ENCODE results near the gene CCDC177. TPM values are rescaled to one million over a fixed set of nuclear protein-coding genes. Genes with fewer than 3 reads are reported as not detected.

The CCDC177 gene
- total RNA-seq, 1 experiment from 2014 or later = 2.1 TPM

GRCh38 chr14:69528143-69528542 is 46.5 kb downstream of the CCDC177 start (continued):
- TF ChIP-seq ZNF263 (CRISPR knock-in tag; IDR thresholded peaks at IDR 0.05; ENCODE audit: low read depth) (no peak), SMAD4 (CRISPR knock-in tag; IDR thresholded peaks at IDR 0.05) (no peak), ZNF423 (CRISPR knock-in tag; IDR thresholded peaks at IDR 0.05) (no peak), ELF4 (CRISPR knock-in tag; IDR thresholded peaks at IDR 0.05; ENCODE audit: low read depth) (no peak), ZNF281 (CRISPR knock-in tag; IDR thresholded peaks at IDR 0.05) (no peak), GABPB1 (CRISPR knock-in tag; IDR thresholded peaks at IDR 0.05) (no peak), IRF1 (CRISPR knock-in tag; IDR thresholded peaks at IDR 0.05) (no peak)

GRCh38 chr14:69527635-69528034 is 47.0 kb downstream of the CCDC177 start:
- DNase-seq (ENCODE audit: low spot score) (no peak), ATAC-seq (no peak)
- Mint-ChIP-seq H3K4me1 (no peaks in the 10 kb centered on the region), H3K27ac (no peak overlapping the region), H3K9me3 (no peaks in the 10 kb centered on the region), H3K27me3 (ENCODE audit: low read depth) (no peaks in the 10 kb centered on the region; the same call in 1 of the 2 replicates), H3K4me3 (no peak overlapping the region), H3K36me3 (no peaks in the 10 kb centered on the region)
- ChIA-PET CTCF (interaction anchor here (0.9 to 3.7 kb wide), 3 partner anchors 21 to 57 kb away, joined by 4 to 20 read pairs (median 17); no protein-coding TSS in a partner anchor), POLR2A (no interaction called here)
- TF ChIP-seq OVOL2 (CRISPR knock-in tag; IDR thresholded peaks at IDR 0.05; ENCODE audit: borderline replicate concordance) (no peak), JUN (CRISPR knock-in tag; IDR thresholded peaks at IDR 0.05) (no peak), MAX (CRISPR knock-in tag; IDR thresholded peaks at IDR 0.05) (no peak), IRF1 (CRISPR knock-in tag; IDR thresholded peaks at IDR 0.05) (no peak), ATF1 (CRISPR knock-in tag; IDR thresholded peaks at IDR 0.05) (no peak), CTCF (IDR thresholded peaks at IDR 0.05) (no peak), ZNF671 (CRISPR knock-in tag; IDR thresholded peaks at IDR 0.05) (no peak), ETV6 (CRISPR knock-in tag; IDR thresholded peaks at IDR 0.05) (no peak), ZNF512 (CRISPR knock-in tag; IDR thresholded peaks at IDR 0.05; ENCODE audit: borderline replicate concordance) (no peak), HMGXB4 (CRISPR knock-in tag; IDR thresholded peaks at IDR 0.05) (no peak), EMX1 (CRISPR knock-in tag; IDR thresholded peaks at IDR 0.05) (no peak), GABPB1 (CRISPR knock-in tag; IDR thresholded peaks at IDR 0.05) (no peak)
